Glomerular visceral epithelial cell (primary cell): ENCODE data around the gene SH3D19.
"Not testable (repeated sequence)": the region's sequence is repeated elsewhere in the genome, so short reads cannot be mapped to it uniquely, and the experiment has no call there.

ENCODE experiments used
- DNase-seq: peaks from one replicate; pipeline ENCODE4 v3.0.0-alpha.2; 2016; ENCODE audit errors: extremely low spot score

The SH3D19 gene

GRCh38 chr4:151276787-151277562 is 48.4 kb downstream of the SH3D19 start, which contains the start of gene PRSS48:
PRSS48 (plus strand) TSS chr4:151277161; CDS start chr4:151277173, 12 bp downstream.
- DNase-seq = peak; percentile 64

GRCh38 chr4:151268905-151269304 is 56.5 kb downstream of the SH3D19 start:
- DNase-seq = not testable (repeated sequence)

GRCh38 chr4:151267822-151268535 is 57.4 kb downstream of the SH3D19 start:
- no peak for DNase-seq

- DNase-seq = no peak
Measured at GRCh38 chr4:151267104-151267503, 58.3 kb downstream of the SH3D19 start.

GRCh38 chr4:151266497-151266896 is 58.9 kb downstream of the SH3D19 start:
- DNase-seq = no peak

GRCh38 chr4:151263455-151263854 is 62.0 kb downstream of the SH3D19 start:
- DNase-seq = no peak

- peak; percentile 69 for DNase-seq
Measured at GRCh38 chr4:151260526-151260925, 64.9 kb downstream of the SH3D19 start.

GRCh38 chr4:151259752-151260151 is 65.7 kb downstream of the SH3D19 start:
- DNase-seq = no peak

- no peak for DNase-seq
Measured at GRCh38 chr4:151257704-151258103, 67.7 kb downstream of the SH3D19 start.

GRCh38 chr4:151256134-151256533 is 69.3 kb downstream of the SH3D19 start:
- no peak for DNase-seq

- DNase-seq = not testable (repeated sequence)
Measured at GRCh38 chr4:151255680-151256079, 69.7 kb downstream of the SH3D19 start.

- DNase-seq = not testable (repeated sequence)
Measured at GRCh38 chr4:151255226-151255625, 70.2 kb downstream of the SH3D19 start.

GRCh38 chr4:151251603-151252304 is 73.7 kb downstream of the SH3D19 start:
- DNase-seq = no peak

- DNase-seq = no peak
Measured at GRCh38 chr4:151250706-151251105, 74.7 kb downstream of the SH3D19 start.

GRCh38 chr4:151248519-151248918 is 76.9 kb downstream of the SH3D19 start:
- no peak for DNase-seq

GRCh38 chr4:151247395-151247794 is 78.0 kb downstream of the SH3D19 start:
- DNase-seq = no peak

GRCh38 chr4:151246742-151247141 is 78.7 kb downstream of the SH3D19 start:
- DNase-seq = no peak

GRCh38 chr4:151242305-151242704 is 83.1 kb downstream of the SH3D19 start:
- no peak for DNase-seq

- no peak for DNase-seq
Measured at GRCh38 chr4:151239608-151240007, 85.8 kb downstream of the SH3D19 start.

- peak; percentile 19 for DNase-seq
Measured at GRCh38 chr4:151238477-151238876, 86.9 kb downstream of the SH3D19 start.

GRCh38 chr4:151236036-151236435 is 89.4 kb downstream of the SH3D19 start:
- DNase-seq = no peak

GRCh38 chr4:151235373-151235772 is 90.0 kb downstream of the SH3D19 start:
- DNase-seq = not testable (repeated sequence)
